GM21528 (cell line): ENCODE data around the gene ZNF697.
A peak's percentile ranks its signal among the peaks of the same experiment; 100 is the strongest.

Experiments
- ATAC-seq: cut with Tn5 transposase; IDR thresholded peaks from one replicate; pipeline ENCODE4 v1.9.1; 2021; ENCODE audit warnings: mild to moderate bottlenecking, moderate library complexity; ENCODE audit not compliant: unreplicated experiment, low FRiP score

ZNF697 gene

DNA sequence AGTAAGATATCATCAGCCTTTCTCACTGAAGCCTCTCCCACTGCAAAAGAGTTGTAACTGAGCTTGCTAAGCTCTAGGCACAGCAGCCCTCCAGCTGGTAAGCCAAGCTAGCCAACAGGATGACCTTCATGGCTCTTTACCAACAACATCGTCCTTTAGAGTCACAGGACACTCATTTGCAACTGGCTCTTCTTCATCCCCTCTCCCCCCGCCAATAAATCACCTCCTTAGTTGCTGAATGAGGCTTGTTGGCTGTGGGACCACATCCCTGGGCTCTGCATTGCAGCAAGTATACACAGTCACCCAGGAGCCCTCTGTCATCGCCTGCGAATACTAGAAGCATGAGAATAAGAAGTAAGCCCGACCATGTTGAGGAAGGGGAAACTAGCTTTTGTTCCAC is 16.0 kb upstream of the ZNF697 start:
- no peak for ATAC-seq

DNA sequence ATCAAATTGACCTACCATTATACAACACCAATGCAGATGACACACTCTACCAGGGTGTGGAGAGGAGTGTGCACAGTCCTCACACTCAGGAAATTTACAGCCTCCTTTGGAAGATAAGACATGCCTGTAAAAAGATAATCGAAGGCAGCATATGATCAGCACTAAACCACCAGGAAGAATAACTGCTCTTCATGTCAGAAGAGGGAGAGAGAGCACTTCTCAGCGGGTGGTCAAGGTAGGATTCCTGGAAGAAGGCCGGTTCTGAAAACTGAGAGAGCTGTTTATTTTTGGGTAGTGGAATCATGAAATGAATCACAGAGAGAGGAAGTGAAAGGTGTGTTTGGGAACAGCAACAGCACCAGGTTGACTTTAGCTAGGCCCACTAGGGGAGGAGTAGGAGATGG is 14.0 kb upstream of the ZNF697 start:
- peak; percentile 75 for ATAC-seq

DNA sequence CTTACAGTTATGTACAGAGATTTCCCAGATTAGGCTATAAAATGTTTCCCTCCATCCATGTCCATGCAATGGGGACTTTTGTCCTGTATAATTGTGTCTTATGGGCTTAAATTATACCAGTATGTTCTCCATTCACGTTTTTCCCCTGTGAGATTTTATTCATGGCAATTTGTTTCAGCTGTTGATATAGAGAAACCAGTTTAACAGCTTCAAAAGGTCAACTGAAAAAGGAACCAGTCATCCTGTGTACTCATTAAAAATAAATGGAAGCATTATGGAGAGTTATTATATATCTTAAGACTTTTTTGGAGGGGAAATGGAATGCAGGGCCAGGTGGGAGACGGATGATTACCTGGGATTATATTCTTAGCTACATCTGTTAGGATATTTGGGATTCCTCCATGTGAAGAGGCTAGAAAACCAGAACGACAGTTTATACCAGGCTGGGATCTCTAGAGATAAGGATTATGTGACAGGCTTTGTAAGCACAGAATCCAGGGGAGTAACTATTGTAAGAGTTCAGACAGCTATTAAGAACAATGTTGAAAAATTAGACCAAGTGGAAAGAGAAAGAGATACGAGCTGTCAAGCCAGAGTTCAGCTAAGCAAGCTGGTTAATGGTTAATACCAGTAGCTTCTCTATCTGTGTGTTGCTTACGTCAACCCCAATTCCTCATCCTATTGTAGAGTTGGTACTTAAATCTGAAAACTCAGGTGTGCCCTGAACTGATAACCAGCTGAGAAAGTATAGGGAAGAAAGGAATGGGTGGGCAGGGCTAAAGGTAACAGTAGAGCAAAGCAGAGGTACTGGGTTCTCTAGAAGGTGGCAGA is 12.4 kb upstream of the ZNF697 start:
- ATAC-seq = no peak

GRCh38 chr1:119659628-119660027 is 11.6 kb upstream of the ZNF697 start:
- ATAC-seq = no peak

DNA sequence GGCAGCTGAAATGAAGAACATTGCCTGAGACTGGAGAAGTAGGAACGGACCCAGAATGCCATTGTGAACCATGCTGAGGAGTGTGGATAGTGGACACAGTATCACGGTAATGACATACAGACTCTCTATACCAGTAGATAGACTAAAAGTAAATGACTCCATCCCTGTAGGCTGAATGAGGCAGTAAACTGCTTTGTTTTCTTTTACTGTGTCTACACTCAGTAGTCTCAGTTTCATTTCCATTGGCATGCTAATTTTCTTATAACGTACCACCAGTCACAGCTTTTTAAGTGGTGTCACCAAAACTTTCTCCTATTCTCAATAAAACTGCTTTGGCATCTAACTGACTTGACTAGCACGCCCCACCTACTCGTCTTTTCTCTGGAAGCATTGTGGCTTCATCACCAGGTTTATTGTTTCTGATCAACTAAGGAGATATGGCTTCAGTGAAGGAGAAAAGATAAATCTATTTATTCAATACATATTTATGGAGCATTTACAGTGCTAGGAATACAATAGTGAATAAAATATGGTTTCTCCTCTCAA is 8.4 kb upstream of the ZNF697 start:
- no peak for ATAC-seq

- no peak for ATAC-seq
Observed at GRCh38 chr1:119655154-119655553, 7.1 kb upstream of the ZNF697 start.

- no peak for ATAC-seq
Observed at GRCh38 chr1:119653839-119654170, 5.7 kb upstream of the ZNF697 start.

DNA sequence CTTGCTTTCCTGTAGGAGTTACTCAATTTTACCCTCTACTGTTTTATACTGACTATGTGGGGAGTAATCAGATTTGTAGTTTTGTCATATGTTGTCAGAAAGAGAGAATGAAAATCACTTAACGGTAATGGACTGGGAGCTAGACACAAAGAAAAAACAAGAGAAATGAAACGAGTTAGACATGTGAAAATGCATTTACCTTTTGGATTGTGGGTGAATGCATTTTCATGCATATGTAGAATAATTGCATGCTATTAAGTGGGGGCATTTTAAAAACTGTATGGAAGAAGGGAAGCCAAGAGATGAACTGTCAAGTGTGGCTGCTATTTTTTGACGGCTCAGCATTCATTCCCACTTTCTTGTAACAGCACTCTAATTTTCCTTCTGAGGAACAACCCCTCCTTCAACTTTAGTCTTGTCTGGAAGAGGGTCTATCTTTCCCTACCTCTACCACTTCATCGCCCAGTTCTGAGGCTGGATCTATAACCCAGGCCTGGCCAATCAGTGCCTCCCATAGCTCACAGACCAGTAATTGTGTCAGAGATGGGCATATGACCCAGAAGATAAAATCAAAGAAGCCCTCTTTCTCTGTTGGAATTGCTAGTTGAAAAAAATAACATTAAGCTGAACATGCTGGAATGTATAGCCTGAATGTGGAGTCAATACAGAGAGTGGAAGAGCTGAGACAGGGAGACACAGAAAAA is 5.2 kb upstream of the ZNF697 start:
- ATAC-seq = no peak

DNA sequence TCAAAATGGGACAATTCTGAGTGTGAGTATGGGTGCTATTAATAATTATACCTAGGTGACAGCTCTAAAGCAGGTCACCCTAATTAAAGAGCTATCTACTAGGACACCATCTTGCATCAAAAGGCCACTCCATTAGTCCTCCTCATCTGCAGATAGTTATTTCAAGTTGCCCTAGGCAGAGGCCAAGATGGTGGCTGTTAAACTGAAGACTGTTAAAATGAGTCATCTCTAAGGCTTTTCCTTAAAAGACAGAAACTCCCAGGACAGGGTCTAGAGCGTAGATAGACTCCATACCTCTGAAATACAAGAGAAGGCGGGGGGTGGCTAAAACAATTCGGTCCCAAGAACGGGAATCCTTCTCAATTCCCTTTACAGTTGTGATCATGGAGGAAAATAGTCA is 4.5 kb upstream of the ZNF697 start:
- ATAC-seq = no peak

- ATAC-seq = no peak
Observed at GRCh38 chr1:119651641-119652040, 3.6 kb upstream of the ZNF697 start.

DNA sequence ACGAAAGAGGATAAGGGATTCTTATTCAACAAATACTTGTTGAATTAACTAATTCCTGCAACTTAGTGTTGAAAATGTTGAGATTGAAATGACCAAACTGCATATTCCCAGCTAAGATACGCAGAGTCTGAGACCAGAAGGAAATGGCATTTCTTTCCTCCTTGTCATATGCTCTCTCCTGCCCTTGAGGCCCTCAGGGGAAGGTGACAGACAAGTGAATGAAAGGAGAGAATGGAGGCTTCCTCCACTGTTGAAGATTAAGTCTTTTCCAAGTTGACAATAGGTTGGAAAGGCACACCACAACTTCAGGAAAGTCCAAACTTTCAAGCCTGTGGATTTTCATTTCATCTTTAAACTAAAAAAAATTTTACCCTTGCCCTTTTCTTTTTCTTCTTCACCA is 3.1 kb upstream of the ZNF697 start:
- ATAC-seq = no peak

DNA sequence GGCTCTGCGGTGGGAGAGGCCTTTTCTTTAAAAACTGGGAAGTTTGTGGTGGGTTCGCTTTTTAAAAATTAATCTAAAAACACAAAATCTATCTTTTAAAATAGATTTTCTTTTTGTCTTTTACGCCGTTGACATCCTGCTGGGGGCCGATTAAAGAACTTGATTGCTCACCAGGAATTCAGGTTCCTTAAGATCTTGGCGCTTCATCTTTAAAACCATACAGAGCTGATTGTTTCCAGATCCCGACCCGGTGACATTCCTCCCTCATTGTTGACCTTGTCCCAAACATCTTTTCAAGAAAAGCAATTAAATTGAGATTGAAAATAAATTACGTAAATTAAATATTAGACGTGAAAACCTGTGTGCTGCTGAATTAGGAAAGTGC is 546 bp upstream of the ZNF697 start:
- no peak for ATAC-seq

DNA sequence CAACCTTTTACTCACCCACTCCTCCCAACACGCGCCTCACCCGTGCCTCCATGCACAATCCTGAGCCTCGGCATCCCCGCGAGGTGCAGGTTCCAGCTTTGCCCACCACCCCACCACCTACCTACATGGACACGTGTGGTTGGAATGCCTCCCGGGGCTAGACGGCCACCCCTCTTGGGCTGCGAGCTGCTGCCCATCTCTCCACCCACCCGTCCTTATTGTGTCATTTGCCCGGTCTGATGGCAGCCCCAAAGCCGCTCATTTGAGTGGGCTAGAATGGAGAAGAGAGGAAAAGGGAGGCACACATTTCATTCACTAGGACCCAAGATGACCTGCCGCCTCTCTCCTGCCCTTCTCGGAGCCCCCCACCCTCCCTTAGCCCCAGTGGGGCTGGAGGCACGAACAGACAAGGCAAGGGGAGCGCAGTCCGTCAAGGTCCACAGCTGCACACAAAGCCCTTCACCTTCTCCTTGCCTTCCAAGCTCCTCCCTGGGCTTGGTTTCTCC is 785 bp downstream of the ZNF697 start:
- peak; percentile 1 for ATAC-seq

- no peak for ATAC-seq
Observed at GRCh38 chr1:119646521-119647227, 1.4 kb downstream of the ZNF697 start.

DNA sequence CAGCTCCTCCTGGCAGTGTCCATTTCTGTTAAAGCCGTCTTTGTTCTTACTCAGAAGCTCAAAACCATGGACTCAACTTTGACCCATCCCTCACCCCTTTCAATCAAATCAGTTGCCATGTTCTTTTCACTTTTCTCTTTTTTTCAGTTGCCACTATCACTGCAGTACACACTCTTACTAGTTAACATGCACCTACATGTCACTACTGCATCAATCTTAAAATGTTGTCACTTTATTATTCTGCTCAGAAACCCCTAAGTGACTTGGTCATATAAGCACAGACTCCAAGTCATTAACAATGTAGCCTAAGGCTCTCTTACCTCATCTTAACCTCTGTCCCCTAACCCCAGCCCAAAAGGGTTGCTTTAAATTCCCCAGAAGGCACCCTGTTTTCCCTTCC is 9.0 kb downstream of the ZNF697 start:
- ATAC-seq = no peak

GRCh38 chr1:119637710-119638109 is 10.4 kb downstream of the ZNF697 start:
- no peak for ATAC-seq

DNA sequence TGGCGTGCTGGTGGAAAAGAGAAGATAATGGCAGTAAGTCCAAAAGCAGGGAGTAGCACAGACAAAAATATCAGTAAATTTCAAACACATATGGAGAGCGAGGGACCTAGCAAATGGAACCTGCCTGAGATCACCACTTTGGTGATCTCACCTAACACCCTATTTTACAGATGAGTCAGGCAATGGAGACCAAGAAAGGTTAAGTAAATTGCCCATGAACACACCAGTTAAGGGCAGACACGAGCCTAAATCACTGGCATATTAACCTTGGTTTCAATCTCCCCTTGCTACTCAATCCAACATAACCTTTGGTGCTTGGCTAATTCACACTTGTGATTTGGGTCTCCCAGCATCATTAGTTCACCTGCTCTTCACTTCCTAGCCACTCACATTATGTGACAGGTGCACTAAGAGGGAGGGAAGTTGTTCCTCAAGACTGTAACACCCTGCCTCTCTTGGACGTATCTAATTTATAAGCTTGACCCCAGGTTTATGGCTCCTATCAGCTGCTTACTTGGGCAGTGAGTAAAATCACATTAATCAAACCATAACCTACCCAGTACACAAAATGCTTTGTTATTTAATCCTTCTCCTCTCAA is 11.5 kb downstream of the ZNF697 start:
- no peak for ATAC-seq

- ATAC-seq = peak; percentile 57
Observed at GRCh38 chr1:119635811-119636390, 12.2 kb downstream of the ZNF697 start.

DNA sequence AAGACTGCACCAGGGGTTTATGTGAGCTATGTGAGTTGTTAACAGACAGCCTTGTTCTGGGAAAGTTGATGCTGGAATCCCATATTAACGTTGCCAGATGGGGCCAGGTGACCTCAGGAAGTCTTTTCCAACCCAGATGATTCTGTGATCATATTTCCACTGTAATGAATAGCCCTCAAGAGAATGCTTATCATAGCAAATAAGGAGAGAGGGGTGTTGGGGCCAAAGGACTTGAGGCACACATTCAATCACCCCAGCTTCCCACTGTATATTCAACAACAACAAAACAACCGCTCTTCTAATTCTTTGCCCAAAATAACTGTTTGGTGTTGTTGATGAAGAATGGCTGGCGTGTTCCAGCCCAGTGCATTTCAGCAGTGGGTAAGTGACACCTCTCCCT is 14.1 kb downstream of the ZNF697 start:
- ATAC-seq = no peak

- ATAC-seq = no peak
Observed at GRCh38 chr1:119633575-119633974, 14.5 kb downstream of the ZNF697 start.
